ENCODE measurements around the gene SELPLG.

Gene SELPLG

GRCh38 chr12:108678104-108678730, 44.5 kb upstream of the SELPLG start:
- 0 out of 2 replicates have a peak, but pooled peaks cover 7% of the 10 kb centered on the region for H3F3A ChIP-seq (ENCODE audit: low read depth)
- no peaks in the 10 kb centered on the region for H3K9me3 ChIP-seq (ENCODE audit: insufficient read depth, low read depth, low read length)
- no peak for TF ChIP-seq CTCF (conservative IDR thresholded peaks at IDR 0.05; ENCODE audit: low read length)
- TF ChIP-seq EZH2phosphoT487 (IDR thresholded peaks at IDR 0.05; ENCODE audit: borderline replicate concordance): no peak
- H3K4me1 ChIP-seq (ENCODE audit: insufficient read depth, low read length, poor library complexity, severe bottlenecking): peaks cover 22% of the 10 kb centered on the region
- no peak overlapping the region for H2AFZ ChIP-seq (ENCODE audit: low read length)
- peaks cover 37% of the 10 kb centered on the region for H3K36me3 ChIP-seq (ENCODE audit: insufficient read depth, low read length)
- no peak overlapping the region for H3K4me2 ChIP-seq (ENCODE audit: low read depth, low read length, poor library complexity, severe bottlenecking)
- no peaks in the 10 kb centered on the region for H3K27me3 ChIP-seq (ENCODE audit: insufficient read depth, low read length, poor library complexity, severe bottlenecking)
- peaks cover 64% of the 10 kb centered on the region for H3K79me2 ChIP-seq (ENCODE audit: insufficient read depth, low read length)
- H3K9me2 ChIP-seq (replicated peaks; ENCODE audit: low read depth, low read length): no peaks in the 10 kb centered on the region
- peaks cover 14% of the 10 kb centered on the region for H4K20me1 ChIP-seq (ENCODE audit: insufficient read depth, low read length, poor library complexity, severe bottlenecking)
- no peak overlapping the region for H3K4me3 ChIP-seq (ENCODE audit: low read length, poor library complexity, severe bottlenecking)
- no peak overlapping the region for H3K9ac ChIP-seq (ENCODE audit: low read depth, low read length, poor library complexity, severe bottlenecking)

DNA sequence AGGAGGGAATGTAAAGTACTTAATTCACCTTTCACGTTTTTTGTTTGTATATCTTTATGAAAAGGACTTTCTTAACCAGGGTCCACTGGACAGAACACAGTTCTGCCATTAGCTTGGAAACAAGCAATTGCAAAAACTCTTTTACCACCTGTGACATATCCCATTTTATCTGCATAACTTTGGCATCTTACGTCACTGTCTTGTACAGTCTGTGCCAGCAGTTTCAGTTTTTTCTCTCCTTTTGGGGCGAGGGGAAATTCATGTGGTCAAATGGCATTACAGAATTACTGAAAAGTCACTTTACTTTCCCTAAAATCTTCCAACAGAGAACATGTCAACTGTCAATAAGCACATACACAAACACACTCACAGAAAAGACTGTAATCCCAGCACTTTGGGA, 43.7 kb upstream of the SELPLG start:
- peaks cover 60% of the 10 kb centered on the region for H3K79me2 ChIP-seq (ENCODE audit: insufficient read depth, low read length)
- H3K4me2 ChIP-seq (ENCODE audit: low read depth, low read length, poor library complexity, severe bottlenecking): no peak overlapping the region
- H3K27me3 ChIP-seq (ENCODE audit: insufficient read depth, low read length, poor library complexity, severe bottlenecking): no peaks in the 10 kb centered on the region
- no peak overlapping the region for H3K9ac ChIP-seq (ENCODE audit: low read depth, low read length, poor library complexity, severe bottlenecking)
- peaks cover 22% of the 10 kb centered on the region for H3K4me1 ChIP-seq (ENCODE audit: insufficient read depth, low read length, poor library complexity, severe bottlenecking)
- H3F3A ChIP-seq (ENCODE audit: low read depth): 0 out of 2 replicates have a peak, but pooled peaks cover 7% of the 10 kb centered on the region
- no peak overlapping the region for H2AFZ ChIP-seq (ENCODE audit: low read length)
- no peak overlapping the region for H3K4me3 ChIP-seq (ENCODE audit: low read length, poor library complexity, severe bottlenecking)
- TF ChIP-seq CTCF (conservative IDR thresholded peaks at IDR 0.05; ENCODE audit: low read length) (no peak), EZH2phosphoT487 (IDR thresholded peaks at IDR 0.05; ENCODE audit: borderline replicate concordance) (no peak)
- peaks cover 46% of the 10 kb centered on the region for H3K36me3 ChIP-seq (ENCODE audit: insufficient read depth, low read length)
- no peaks in the 10 kb centered on the region for H3K9me2 ChIP-seq (replicated peaks; ENCODE audit: low read depth, low read length)
- no peaks in the 10 kb centered on the region for H3K9me3 ChIP-seq (ENCODE audit: insufficient read depth, low read depth, low read length)
- H4K20me1 ChIP-seq (ENCODE audit: insufficient read depth, low read length, poor library complexity, severe bottlenecking): peaks cover 14% of the 10 kb centered on the region

GRCh38 chr12:108676707-108677106, 43.0 kb upstream of the SELPLG start:
- H4K20me1 ChIP-seq (ENCODE audit: insufficient read depth, low read length, poor library complexity, severe bottlenecking): peaks cover 11% of the 10 kb centered on the region

More at GRCh38 chr12:108676707-108677106, 43.0 kb upstream of the SELPLG start:
- Histone ChIP-seq H3K36me3 (ENCODE audit: insufficient read depth, low read length) (peaks cover 52% of the 10 kb centered on the region), H3K4me3 (ENCODE audit: low read length, poor library complexity, severe bottlenecking) (no peak overlapping the region), H3K4me2 (ENCODE audit: low read depth, low read length, poor library complexity, severe bottlenecking) (no peak overlapping the region), H2AFZ (ENCODE audit: low read length) (no peak overlapping the region), H3K4me1 (ENCODE audit: insufficient read depth, low read length, poor library complexity, severe bottlenecking) (peaks cover 22% of the 10 kb centered on the region), H3K9me2 (replicated peaks; ENCODE audit: low read depth, low read length) (no peaks in the 10 kb centered on the region), H3F3A (ENCODE audit: low read depth) (0 out of 2 replicates have a peak, but pooled peaks cover 7% of the 10 kb centered on the region), H3K27me3 (ENCODE audit: insufficient read depth, low read length, poor library complexity, severe bottlenecking) (no peaks in the 10 kb centered on the region), H3K9ac (ENCODE audit: low read depth, low read length, poor library complexity, severe bottlenecking) (no peak overlapping the region), H3K79me2 (ENCODE audit: insufficient read depth, low read length) (peaks cover 60% of the 10 kb centered on the region), H3K9me3 (ENCODE audit: insufficient read depth, low read depth, low read length) (no peaks in the 10 kb centered on the region)
- no peak for TF ChIP-seq CTCF (conservative IDR thresholded peaks at IDR 0.05; ENCODE audit: low read length)
- TF ChIP-seq EZH2phosphoT487 (IDR thresholded peaks at IDR 0.05; ENCODE audit: borderline replicate concordance): no peak
